A549 (cell line): ENCODE results near the gene IST1. TPM values are rescaled to one million over a fixed set of nuclear protein-coding genes. Genes with fewer than 3 reads are reported as not detected.

Source experiments
- ATAC-seq, 2 experiments: fragments of 200-7000 bp in 1 of 2; fragments of >200 bp in 1 of 2; cut with Nextera tagmentation in 1 of 2; cut with Tn5 transposase in 1 of 2; 3 replicates each; pipeline versions ENCODE4 v1.8.0 to v1.9.1; 2018 to 2020; ENCODE audit warnings: mild to moderate bottlenecking in 1 of 2, moderate library complexity in 1 of 2
- CTCF ChIA-PET: fragments of 300-600 bp; sonication (Branson Sonifier 250); formaldehyde crosslinking; extraction: SDS; loops from one replicate; lab custom pipeline; 2021; ENCODE audit warnings: antibody characterized with exemption, inconsistent platforms; lab: Yijun Ruan, JAX
- POLR2A ChIA-PET: fragments of 350-600 bp; formaldehyde crosslinking; extraction: SDS; loops from one replicate; lab custom pipeline; 2021; ENCODE audit warnings: antibody characterized with exemption, inconsistent platforms; lab: Yijun Ruan, JAX
- DNase-seq, 2 experiments: peaks; one replicate each; pipeline versions ENCODE4 v3.0.0 to v3.0.0-alpha.2; 2011 to 2016; ENCODE audit warnings: low read depth in 1 of 2, low spot score in 1 of 2
- FAIRE-seq: peaks from 2 replicates; lab custom pipeline; 2011; peaks lifted over from hg19 to GRCh38; lab: Jason Lieb, UNC
- H3K27ac ChIP-seq, 2 experiments: fragments of >200 bp; sonication (Bioruptor Twin); formaldehyde crosslinking; 3 replicates each; pipeline ENCODE4 v1.5.1; 2016 to 2017
- H3K4me1 ChIP-seq: fragments of >200 bp; sonication (Bioruptor Twin); formaldehyde crosslinking; 3 replicates; pipeline ENCODE4 v1.6.1; 2016
- H3K4me2 ChIP-seq: fragments of >200 bp; sonication (Bioruptor Twin); formaldehyde crosslinking; 3 replicates; pipeline ENCODE4 v1.6.1; 2016
- H3K4me3 ChIP-seq: fragments of >200 bp; sonication (Bioruptor Twin); formaldehyde crosslinking; 3 replicates; pipeline ENCODE4 v1.5.1; 2016
- H3K9me3 ChIP-seq: fragments of >200 bp; sonication (Bioruptor Twin); formaldehyde crosslinking; 3 replicates; pipeline ENCODE4 v1.6.1; 2016
- BHLHE40 ChIP-seq: IDR thresholded peaks from 2 replicates; pipeline ENCODE4 v1.6.1; 2012; ENCODE audit warnings: low read depth, low read length, inconsistent platforms
- CBX2 ChIP-seq: fragments of 200-600 bp; sonication (generic); IDR thresholded peaks from 2 replicates; pipeline ENCODE4 v1.6.1; 2016; ENCODE audit warnings: low read depth, mild to moderate bottlenecking, borderline replicate concordance
- CBX8 ChIP-seq: fragments of 200-600 bp; sonication (generic); IDR thresholded peaks from 2 replicates; pipeline ENCODE4 v1.6.1; 2016
- ESRRA ChIP-seq: fragments of 150-350 bp; IDR thresholded peaks from 2 replicates; pipeline ENCODE4 v1.6.1; 2014; ENCODE audit warnings: mild to moderate bottlenecking, low read length, borderline replicate concordance
- FOSB ChIP-seq: fragments of 250-450 bp; sonication (Bioruptor Pico); IDR thresholded peaks from 2 replicates; pipeline ENCODE4 v1.5.0; 2020; ENCODE audit warnings: mild to moderate bottlenecking, moderate library complexity
- FOSL2 ChIP-seq, 2 experiments: fragments of 450-650 bp in 1 of 2; fragments of >200 bp in 1 of 2; sonication (Bioruptor Twin) in 1 of 2; formaldehyde crosslinking; IDR thresholded peaks; 2 replicates each; pipeline versions ENCODE4 v1.5.0 to v1.6.1; 2016 to 2020; ENCODE audit warnings: mild to moderate bottlenecking in 1 of 2, moderate library complexity in 1 of 2
- GATA3 ChIP-seq: IDR thresholded peaks from 2 replicates; pipeline ENCODE4 v1.6.1; 2012; ENCODE audit warnings: borderline replicate concordance
- HOXA7 ChIP-seq: fragments of 250-450 bp; sonication (Bioruptor Pico); IDR thresholded peaks from 2 replicates; pipeline ENCODE4 v1.5.0; 2020; ENCODE audit warnings: mild to moderate bottlenecking, moderate library complexity
- KDM5A ChIP-seq: fragments of 200-600 bp; sonication (generic); IDR thresholded peaks from 2 replicates; pipeline ENCODE4 v1.6.1; 2016; ENCODE audit warnings: antibody characterized with exemption, mild to moderate bottlenecking
- MAFK ChIP-seq: fragments of 450-650 bp; IDR thresholded peaks from 2 replicates; pipeline ENCODE4 v1.6.1; 2014; ENCODE audit not compliant: partially characterized antibody
- NR3C1 ChIP-seq: fragments of >200 bp; sonication (Bioruptor Twin); formaldehyde crosslinking; IDR thresholded peaks from 3 replicates; pipeline ENCODE4 v1.6.1; 2017
- PHF8 ChIP-seq: fragments of 200-600 bp; sonication (generic); IDR thresholded peaks from 2 replicates; pipeline ENCODE4 v1.6.1; 2016; ENCODE audit warnings: low read depth, mild to moderate bottlenecking, antibody characterized with exemption, moderate library complexity, borderline replicate concordance
- POLR2AphosphoS2 ChIP-seq: conservative IDR thresholded peaks from 2 replicates; pipeline ENCODE4 v1.6.1; 2012; ENCODE audit warnings: low read length, improper control_type of control experiment, inconsistent platforms
- RNF2 ChIP-seq: fragments of 200-600 bp; sonication (generic); IDR thresholded peaks from 2 replicates; pipeline ENCODE4 v1.6.1; 2016; ENCODE audit warnings: low read depth, mild to moderate bottlenecking, antibody characterized with exemption, moderate library complexity, borderline replicate concordance
- SMC3 ChIP-seq: fragments of >200 bp; sonication (Bioruptor Twin); formaldehyde crosslinking; IDR thresholded peaks from 3 replicates; pipeline ENCODE4 v1.6.1; 2018; ENCODE audit warnings: inconsistent platforms
- SREBF2 ChIP-seq: fragments of 450-650 bp; IDR thresholded peaks from 2 replicates; pipeline ENCODE4 v1.6.1; 2014; ENCODE audit warnings: mild to moderate bottlenecking, moderate library complexity
- TP53 ChIP-seq: fragments of 250-450 bp; sonication (Bioruptor Pico); IDR thresholded peaks from 2 replicates; pipeline ENCODE4 v1.5.0; 2021; ENCODE audit warnings: mild to moderate bottlenecking, moderate library complexity
- ZFP36 ChIP-seq: fragments of 450-650 bp; IDR thresholded peaks from 2 replicates; pipeline ENCODE4 v1.6.1; 2014; ENCODE audit warnings: borderline replicate concordance; ENCODE audit not compliant: partially characterized antibody
- WGBS: methylation state at CpG from one replicate; pipeline ENCODE4 v1.1.6; 2017; ENCODE audit errors: missing lambda C conversion rate; 5-methylcytosine and 5-hydroxymethylcytosine counted together
- polyA plus RNA-seq, 4 experiments: library from polyadenylated mRNA; depleted of rRNA in 3 of 4; stranded (reverse); fragments of >200 nt; fragmentation: RNase III in 1 of 4; extraction: RNeasy Plus Mini Kit Qiagen cat#74134 plus additional on column Dnase treatment in 1 of 4; gene quantifications; 2 replicates in 3 of 4; 3 replicates in 1 of 4; pipeline ENCODE4 v1.2.3, GENCODE V29; 2011 to 2017
- TF ChIP-seq, protein P1 (sequence below): IDR thresholded peaks from 2 replicates; pipeline ENCODE4 v1.6.1; 2012
- TF ChIP-seq, protein P2 (sequence below): IDR thresholded peaks from 2 replicates; pipeline ENCODE4 v1.6.1; 2012; ENCODE audit warnings: low read depth, borderline replicate concordance
- TF ChIP-seq, protein P3 (sequence below): fragments of >200 bp; sonication (Bioruptor Twin); formaldehyde crosslinking; IDR thresholded peaks from 3 replicates; pipeline ENCODE4 v1.5.1; 2016
- TF ChIP-seq, protein P4 (sequence below): fragments of 150-350 bp; IDR thresholded peaks from 2 replicates; pipeline ENCODE4 v1.6.1; 2014; ENCODE audit warnings: low read depth, mild to moderate bottlenecking, low read length
- TF ChIP-seq, protein P5 (sequence below): fragments of 250-450 bp; sonication (Bioruptor Pico); IDR thresholded peaks from 2 replicates; pipeline ENCODE4 v1.5.0; 2021; ENCODE audit warnings: mild to moderate bottlenecking, moderate library complexity, borderline replicate concordance
- TF ChIP-seq, protein P6 (sequence below): IDR thresholded peaks from 2 replicates; pipeline ENCODE4 v1.6.1; 2012
- TF ChIP-seq, protein P7 (sequence below): fragments of >200 bp; sonication (Bioruptor Twin); formaldehyde crosslinking; IDR thresholded peaks from 3 replicates; pipeline ENCODE4 v1.6.1; 2016
- TF ChIP-seq, protein P8 (sequence below): fragments of >200 bp; sonication (Bioruptor Twin); formaldehyde crosslinking; IDR thresholded peaks from 2 replicates; pipeline ENCODE4 v1.6.1; 2016

Gene IST1
- polyA plus RNA-seq, 2 of the 4 experiments (the other 2 are of a cell fraction): 178 to 290 TPM

DNA sequence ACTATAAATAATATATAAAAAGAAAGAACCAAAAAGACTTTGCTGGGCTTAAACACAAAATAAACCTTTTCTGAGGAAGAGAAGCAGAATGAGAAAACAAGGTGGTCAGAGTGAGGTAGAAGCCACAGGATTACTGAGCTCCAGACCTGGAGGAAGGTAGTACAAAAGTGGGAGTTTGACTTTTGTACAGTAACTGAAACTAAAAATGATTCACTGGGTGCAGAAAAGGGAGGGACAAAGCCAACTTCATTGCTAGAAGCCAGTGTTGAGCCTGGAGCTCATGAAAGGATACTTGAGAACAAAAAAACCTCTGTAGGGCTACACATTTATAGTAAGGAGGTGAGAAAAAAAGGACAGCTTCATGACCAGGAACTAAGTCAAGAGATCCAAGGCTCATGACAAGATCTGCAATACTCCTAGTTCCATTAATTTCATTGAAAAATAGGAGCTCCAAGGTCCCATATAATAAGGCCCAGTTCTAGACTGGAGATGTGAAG is 59.4 kb downstream of the IST1 start:
- FAIRE-seq (no peak), ATAC-seq (no peak), DNase-seq (no peak)
- Histone ChIP-seq H3K4me1 (no peaks in the 10 kb centered on the region), H3K9me3 (no peaks in the 10 kb centered on the region), H3K4me3 (no peak overlapping the region), H3K27ac (no peak overlapping the region), H3K4me2 (no peak overlapping the region)
- TF ChIP-seq FOSB (CRISPR knock-in tag) (no peak), CBX2 (no peak), HOXA7 (CRISPR knock-in tag) (no peak), NR3C1 (no peak), POLR2AphosphoS2 (no peak), CBX8 (no peak), FOSL2 (IDR thresholded peaks at IDR 0.05) (no peak), FOSL2 (CRISPR knock-in tag; IDR thresholded peaks at IDR 0.05) (no peak), KDM5A (no peak), RNF2 (no peak), ESRRA (no peak), ZFP36 (no peak)
- TF ChIP-seq, protein P1, sequence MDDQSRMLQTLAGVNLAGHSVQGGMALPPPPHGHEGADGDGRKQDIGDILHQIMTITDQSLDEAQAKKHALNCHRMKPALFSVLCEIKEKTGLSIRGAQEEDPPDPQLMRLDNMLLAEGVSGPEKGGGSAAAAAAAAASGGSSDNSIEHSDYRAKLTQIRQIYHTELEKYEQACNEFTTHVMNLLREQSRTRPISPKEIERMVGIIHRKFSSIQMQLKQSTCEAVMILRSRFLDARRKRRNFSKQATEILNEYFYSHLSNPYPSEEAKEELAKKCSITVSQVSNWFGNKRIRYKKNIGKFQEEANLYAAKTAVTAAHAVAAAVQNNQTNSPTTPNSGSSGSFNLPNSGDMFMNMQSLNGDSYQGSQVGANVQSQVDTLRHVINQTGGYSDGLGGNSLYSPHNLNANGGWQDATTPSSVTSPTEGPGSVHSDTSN: no peak
- TF ChIP-seq, protein P2, sequence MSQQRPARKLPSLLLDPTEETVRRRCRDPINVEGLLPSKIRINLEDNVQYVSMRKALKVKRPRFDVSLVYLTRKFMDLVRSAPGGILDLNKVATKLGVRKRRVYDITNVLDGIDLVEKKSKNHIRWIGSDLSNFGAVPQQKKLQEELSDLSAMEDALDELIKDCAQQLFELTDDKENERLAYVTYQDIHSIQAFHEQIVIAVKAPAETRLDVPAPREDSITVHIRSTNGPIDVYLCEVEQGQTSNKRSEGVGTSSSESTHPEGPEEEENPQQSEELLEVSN: no peak
- TF ChIP-seq, protein P3, sequence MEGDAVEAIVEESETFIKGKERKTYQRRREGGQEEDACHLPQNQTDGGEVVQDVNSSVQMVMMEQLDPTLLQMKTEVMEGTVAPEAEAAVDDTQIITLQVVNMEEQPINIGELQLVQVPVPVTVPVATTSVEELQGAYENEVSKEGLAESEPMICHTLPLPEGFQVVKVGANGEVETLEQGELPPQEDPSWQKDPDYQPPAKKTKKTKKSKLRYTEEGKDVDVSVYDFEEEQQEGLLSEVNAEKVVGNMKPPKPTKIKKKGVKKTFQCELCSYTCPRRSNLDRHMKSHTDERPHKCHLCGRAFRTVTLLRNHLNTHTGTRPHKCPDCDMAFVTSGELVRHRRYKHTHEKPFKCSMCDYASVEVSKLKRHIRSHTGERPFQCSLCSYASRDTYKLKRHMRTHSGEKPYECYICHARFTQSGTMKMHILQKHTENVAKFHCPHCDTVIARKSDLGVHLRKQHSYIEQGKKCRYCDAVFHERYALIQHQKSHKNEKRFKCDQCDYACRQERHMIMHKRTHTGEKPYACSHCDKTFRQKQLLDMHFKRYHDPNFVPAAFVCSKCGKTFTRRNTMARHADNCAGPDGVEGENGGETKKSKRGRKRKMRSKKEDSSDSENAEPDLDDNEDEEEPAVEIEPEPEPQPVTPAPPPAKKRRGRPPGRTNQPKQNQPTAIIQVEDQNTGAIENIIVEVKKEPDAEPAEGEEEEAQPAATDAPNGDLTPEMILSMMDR: no peak
- TF ChIP-seq, protein P4, sequence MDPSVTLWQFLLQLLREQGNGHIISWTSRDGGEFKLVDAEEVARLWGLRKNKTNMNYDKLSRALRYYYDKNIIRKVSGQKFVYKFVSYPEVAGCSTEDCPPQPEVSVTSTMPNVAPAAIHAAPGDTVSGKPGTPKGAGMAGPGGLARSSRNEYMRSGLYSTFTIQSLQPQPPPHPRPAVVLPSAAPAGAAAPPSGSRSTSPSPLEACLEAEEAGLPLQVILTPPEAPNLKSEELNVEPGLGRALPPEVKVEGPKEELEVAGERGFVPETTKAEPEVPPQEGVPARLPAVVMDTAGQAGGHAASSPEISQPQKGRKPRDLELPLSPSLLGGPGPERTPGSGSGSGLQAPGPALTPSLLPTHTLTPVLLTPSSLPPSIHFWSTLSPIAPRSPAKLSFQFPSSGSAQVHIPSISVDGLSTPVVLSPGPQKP: no peak
- TF ChIP-seq, protein P5, sequence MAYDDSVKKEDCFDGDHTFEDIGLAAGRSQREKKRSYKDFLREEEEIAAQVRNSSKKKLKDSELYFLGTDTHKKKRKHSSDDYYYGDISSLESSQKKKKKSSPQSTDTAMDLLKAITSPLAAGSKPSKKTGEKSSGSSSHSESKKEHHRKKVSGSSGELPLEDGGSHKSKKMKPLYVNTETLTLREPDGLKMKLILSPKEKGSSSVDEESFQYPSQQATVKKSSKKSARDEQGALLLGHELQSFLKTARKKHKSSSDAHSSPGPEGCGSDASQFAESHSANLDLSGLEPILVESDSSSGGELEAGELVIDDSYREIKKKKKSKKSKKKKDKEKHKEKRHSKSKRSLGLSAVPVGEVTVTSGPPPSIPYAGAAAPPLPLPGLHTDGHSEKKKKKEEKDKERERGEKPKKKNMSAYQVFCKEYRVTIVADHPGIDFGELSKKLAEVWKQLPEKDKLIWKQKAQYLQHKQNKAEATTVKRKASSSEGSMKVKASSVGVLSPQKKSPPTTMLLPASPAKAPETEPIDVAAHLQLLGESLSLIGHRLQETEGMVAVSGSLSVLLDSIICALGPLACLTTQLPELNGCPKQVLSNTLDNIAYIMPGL (CRISPR knock-in tag): no peak
- TF ChIP-seq, protein P6, sequence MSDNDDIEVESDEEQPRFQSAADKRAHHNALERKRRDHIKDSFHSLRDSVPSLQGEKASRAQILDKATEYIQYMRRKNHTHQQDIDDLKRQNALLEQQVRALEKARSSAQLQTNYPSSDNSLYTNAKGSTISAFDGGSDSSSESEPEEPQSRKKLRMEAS: no peak
- TF ChIP-seq, protein P7, sequence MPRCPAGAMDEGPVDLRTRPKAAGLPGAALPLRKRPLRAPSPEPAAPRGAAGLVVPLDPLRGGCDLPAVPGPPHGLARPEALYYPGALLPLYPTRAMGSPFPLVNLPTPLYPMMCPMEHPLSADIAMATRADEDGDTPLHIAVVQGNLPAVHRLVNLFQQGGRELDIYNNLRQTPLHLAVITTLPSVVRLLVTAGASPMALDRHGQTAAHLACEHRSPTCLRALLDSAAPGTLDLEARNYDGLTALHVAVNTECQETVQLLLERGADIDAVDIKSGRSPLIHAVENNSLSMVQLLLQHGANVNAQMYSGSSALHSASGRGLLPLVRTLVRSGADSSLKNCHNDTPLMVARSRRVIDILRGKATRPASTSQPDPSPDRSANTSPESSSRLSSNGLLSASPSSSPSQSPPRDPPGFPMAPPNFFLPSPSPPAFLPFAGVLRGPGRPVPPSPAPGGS: no peak
- CTCF ChIA-PET: no interaction called here
- POLR2A ChIA-PET: no interaction called here

DNA sequence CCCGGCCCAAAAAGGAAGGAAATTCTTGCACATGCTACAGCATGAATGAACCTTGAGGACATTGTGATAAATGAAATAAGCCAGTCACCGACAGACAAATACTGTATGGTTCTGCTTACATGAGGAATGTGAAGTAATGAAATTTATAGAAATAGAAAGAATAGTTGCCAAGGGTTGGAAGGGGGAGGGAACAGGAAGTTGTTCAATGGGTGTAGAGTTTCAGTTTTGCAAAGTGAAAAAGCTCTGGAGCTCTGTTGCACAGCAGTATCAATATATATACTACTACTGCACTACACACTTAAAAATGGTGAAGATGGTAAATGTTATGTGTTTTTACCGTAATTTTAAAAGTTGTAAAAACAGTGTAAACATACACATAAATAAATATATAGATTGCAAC is 61.2 kb downstream of the IST1 start:
- DNase-seq: no peak
- no peak for ATAC-seq
- no peak overlapping the region for H3K4me2 ChIP-seq
- WGBS: 67% methylated on average over 3 of the region's 3 CpGs
- POLR2A ChIA-PET: no interaction called here
- H3K9me3 ChIP-seq: no peaks in the 10 kb centered on the region
- H3K4me1 ChIP-seq: no peaks in the 10 kb centered on the region
- no peak overlapping the region for H3K27ac ChIP-seq
- no peak for FAIRE-seq
- CTCF ChIA-PET: interaction anchor here (0.9 kb wide), 1 partner anchor 74 kb away, joined by 3 read pairs; no protein-coding TSS in a partner anchor
- H3K4me3 ChIP-seq: no peak overlapping the region
- TF ChIP-seq BHLHE40 (no peak), GATA3 (no peak), MAFK (no peak), PHF8 (no peak), FOSB (CRISPR knock-in tag) (no peak), HOXA7 (CRISPR knock-in tag) (no peak), SREBF2 (no peak), TP53 (CRISPR knock-in tag) (no peak), SMC3 (no peak)
- TF ChIP-seq, protein P8, sequence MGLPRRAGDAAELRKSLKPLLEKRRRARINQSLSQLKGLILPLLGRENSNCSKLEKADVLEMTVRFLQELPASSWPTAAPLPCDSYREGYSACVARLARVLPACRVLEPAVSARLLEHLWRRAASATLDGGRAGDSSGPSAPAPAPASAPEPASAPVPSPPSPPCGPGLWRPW: no peak
